Mesodermal cell (in vitro differentiated cells): ENCODE results near the gene GPR152.
"Not testable (repeated sequence)": the region's sequence is repeated elsewhere in the genome, so short reads cannot be mapped to it uniquely, and the experiment has no call there.

ENCODE experiments used
- H3K27ac ChIP-seq: 2 replicates; pipeline ENCODE4 v1.7.0; 2013; ENCODE audit warnings: mild to moderate bottlenecking, low read depth, low read length, moderate library complexity; ENCODE audit not compliant: severe bottlenecking
- H3K36me3 ChIP-seq: 2 replicates; pipeline ENCODE4 v1.7.1; 2013; ENCODE audit warnings: mild to moderate bottlenecking, low read length, moderate library complexity; ENCODE audit not compliant: control insufficient read depth, insufficient read depth
- H3K4me1 ChIP-seq: one replicate; pipeline ENCODE4 v1.7.1; 2013; ENCODE audit warnings: mild to moderate bottlenecking, low read length; ENCODE audit not compliant: insufficient read depth, control insufficient read depth, poor library complexity, severe bottlenecking
- H3K4me3 ChIP-seq: 2 replicates; pipeline ENCODE4 v1.7.0; 2013; ENCODE audit warnings: low read length, control low read depth, mild to moderate bottlenecking; ENCODE audit not compliant: insufficient read depth, poor library complexity, severe bottlenecking; ENCODE audit errors: extremely low read depth
- H3K9me3 ChIP-seq: 2 replicates; pipeline ENCODE4 v1.7.1; 2013; ENCODE audit warnings: mild to moderate bottlenecking, low read length, moderate library complexity; ENCODE audit not compliant: control insufficient read depth
- WGBS, 2 experiments: methylation state at CpG; one replicate each; pipeline ENCODE4 v1.1.5; 2013; ENCODE audit warnings: missing lambda C conversion rate in 2 of 2; ENCODE audit not compliant: insufficient coverage in 2 of 2; 5-methylcytosine and 5-hydroxymethylcytosine counted together

GPR152 gene

GRCh38 chr11:67486481-67487195, 34.1 kb upstream of the GPR152 start:
- no peaks in the 10 kb centered on the region for H3K4me1 ChIP-seq
- WGBS, 2 experiments, result 95 to 97% methylated on average over 13 to 16 of the region's 20 CpGs
- H3K27ac ChIP-seq, result no peak overlapping the region
- no peak overlapping the region for H3K4me3 ChIP-seq
- peaks cover 6% of the 10 kb centered on the region for H3K9me3 ChIP-seq
- H3K36me3 ChIP-seq, result peaks cover 35% of the 10 kb centered on the region

- 91 to 93% methylated on average over 4 to 7 of the region's 7 CpGs for WGBS, 2 experiments
Measured at GRCh38 chr11:67485873-67486361, 33.4 kb upstream of the GPR152 start.

GRCh38 chr11:67484847-67485311, 32.4 kb upstream of the GPR152 start:
- WGBS, 2 experiments, result 94% methylated on average over 10 to 11 of the region's 11 CpGs
- Histone ChIP-seq H3K4me3 (no peak overlapping the region), H3K27ac (no peak overlapping the region), H3K36me3 (peaks cover 23% of the 10 kb centered on the region), H3K4me1 (no peaks in the 10 kb centered on the region), H3K9me3 (peaks cover 6% of the 10 kb centered on the region)

More at GRCh38 chr11:67485873-67486361, 33.4 kb upstream of the GPR152 start:
- H3K36me3 ChIP-seq, result peaks cover 34% of the 10 kb centered on the region
- not testable (repeated sequence) for H3K4me3 ChIP-seq, H3K4me1 ChIP-seq, H3K9me3 ChIP-seq, H3K27ac ChIP-seq

GRCh38 chr11:67483831-67484665, 31.5 kb upstream of the GPR152 start:
- 94 to 98% methylated on average over 16 of the region's 16 CpGs for WGBS, 2 experiments
- Histone ChIP-seq H3K4me3 (peak overlapping the region; percentile 46), H3K4me1 (no peaks in the 10 kb centered on the region), H3K36me3 (peaks cover 15% of the 10 kb centered on the region), H3K9me3 (peaks cover 6% of the 10 kb centered on the region), H3K27ac (no peak overlapping the region)

GRCh38 chr11:67482827-67483798, 30.6 kb upstream of the GPR152 start, which contains the start of gene AIP:
Gene AIP (plus strand): TSS chr11:67483026. CDS start chr11:67483159, 133 bp downstream.
- H3K27ac ChIP-seq, result peak within 1 kb of the TSS; percentile 85
- peaks cover 6% of the 10 kb centered on the region for H3K9me3 ChIP-seq
- H3K4me1 ChIP-seq, result no peaks in the 10 kb centered on the region
- peak within 1 kb of the TSS; percentile 46 for H3K4me3 ChIP-seq
- WGBS, 2 experiments, result 8 to 26% methylated on average over 22 to 38 of the region's 60 CpGs
- peaks cover 9% of the 10 kb centered on the region for H3K36me3 ChIP-seq

- Histone ChIP-seq H3K36me3 (peaks cover 2% of the 10 kb centered on the region), H3K27ac (no peak overlapping the region), H3K4me3 (peak overlapping the region; percentile 46), H3K4me1 (no peaks in the 10 kb centered on the region), H3K9me3 (peaks cover 6% of the 10 kb centered on the region)
- 86 to 91% methylated on average over 12 to 14 of the region's 19 CpGs for WGBS, 2 experiments
Measured at GRCh38 chr11:67482275-67482826, 29.8 kb upstream of the GPR152 start.

- not testable (repeated sequence) for H3K4me1 ChIP-seq, H3K9me3 ChIP-seq, H3K4me3 ChIP-seq, H3K27ac ChIP-seq, H3K36me3 ChIP-seq
- WGBS, 2 experiments, result 94% methylated on average over 2 to 10 of the region's 16 CpGs
Measured at GRCh38 chr11:67477344-67478050, 25.0 kb upstream of the GPR152 start.

- not testable (repeated sequence) for H3K4me1 ChIP-seq, H3K4me3 ChIP-seq, H3K27ac ChIP-seq, H3K9me3 ChIP-seq, H3K36me3 ChIP-seq
- WGBS, 2 experiments, result 95 to 96% methylated on average over 10 of the region's 10 CpGs
Measured at GRCh38 chr11:67476692-67477091, 24.2 kb upstream of the GPR152 start.

GRCh38 chr11:67472882-67473281, 20.4 kb upstream of the GPR152 start:
- H3K4me3 ChIP-seq, result no peak overlapping the region
- no peak overlapping the region for H3K27ac ChIP-seq
- no peaks in the 10 kb centered on the region for H3K9me3 ChIP-seq
- 82 to 86% methylated on average over 6 to 7 of the region's 7 CpGs for WGBS, 2 experiments
- H3K4me1 ChIP-seq, result peaks cover 6% of the 10 kb centered on the region
- H3K36me3 ChIP-seq, result no peaks in the 10 kb centered on the region
